GM23338 (cell line): ENCODE data around the gene FBP1. TPM values are rescaled to one million over a fixed set of nuclear protein-coding genes. Genes with fewer than 3 reads are reported as not detected.

Experiments
- ATAC-seq: fragments of 200-7000 bp; cut with Tn5 transposase; 3 replicates; pipeline ENCODE4 v1.9.1; 2020
- DNase-seq: peaks from one replicate; pipeline ENCODE4 v3.0.0-alpha.2; 2015; ENCODE audit warnings: low spot score
- H2AFZ ChIP-seq: fragments of 200-600 bp; sonication (generic); 2 replicates; pipeline ENCODE4 v1.8.0; 2016; ENCODE audit warnings: antibody characterized with exemption, mild to moderate bottlenecking, moderate library complexity
- H3F3A ChIP-seq: fragments of 200-600 bp; sonication (generic); replicated peaks from 2 replicates; pipeline ENCODE4 v1.8.0; 2017; ENCODE audit warnings: antibody characterized with exemption, mixed run types, low read depth
- H3K27ac ChIP-seq: fragments of 200-600 bp; sonication (generic); 2 replicates; pipeline ENCODE4 v1.6.1; 2016; ENCODE audit warnings: low read depth
- H3K27me3 ChIP-seq: fragments of 200-600 bp; sonication (generic); 2 replicates; pipeline ENCODE4 v1.8.0; 2016; ENCODE audit warnings: mild to moderate bottlenecking, mixed run types, moderate library complexity; ENCODE audit not compliant: insufficient read depth
- H3K36me3 ChIP-seq: fragments of 200-600 bp; sonication (generic); 2 replicates; pipeline ENCODE4 v1.8.0; 2016; ENCODE audit warnings: mild to moderate bottlenecking; ENCODE audit not compliant: insufficient read depth
- H3K4me1 ChIP-seq: fragments of 200-600 bp; sonication (generic); 2 replicates; pipeline ENCODE4 v1.8.0; 2016; ENCODE audit warnings: mild to moderate bottlenecking, moderate library complexity; ENCODE audit not compliant: insufficient read depth
- H3K4me2 ChIP-seq: fragments of 200-600 bp; sonication (generic); 2 replicates; pipeline ENCODE4 v1.7.1; 2017; ENCODE audit warnings: mixed run types
- H3K4me3 ChIP-seq: fragments of 200-600 bp; sonication (generic); 2 replicates; pipeline ENCODE4 v1.6.1; 2016; ENCODE audit warnings: mixed run types
- H3K79me2 ChIP-seq: fragments of 200-600 bp; sonication (generic); replicated peaks from 2 replicates; pipeline ENCODE4 v1.8.0; 2017; ENCODE audit warnings: mild to moderate bottlenecking; ENCODE audit not compliant: insufficient read depth
- H3K9me2 ChIP-seq: fragments of 200-600 bp; sonication (generic); 2 replicates; pipeline ENCODE4 v1.8.0; 2017; ENCODE audit not compliant: insufficient read depth
- H4K20me1 ChIP-seq: fragments of 200-600 bp; sonication (generic); replicated peaks from 2 replicates; pipeline ENCODE4 v1.8.0; 2017; ENCODE audit warnings: mild to moderate bottlenecking; ENCODE audit not compliant: insufficient read depth
- H3K27ac Mint-ChIP-seq: 2 replicates; pipeline ENCODE4 v1.8.0; 2020; ENCODE audit warnings: inconsistent platforms, mild to moderate bottlenecking, moderate library complexity, mixed read lengths
- H3K27me3 Mint-ChIP-seq: 3 replicates; pipeline ENCODE4 v1.8.0; 2022; ENCODE audit warnings: low read depth, mild to moderate bottlenecking, moderate library complexity, mixed read lengths, inconsistent platforms; ENCODE audit not compliant: insufficient read depth, poor library complexity
- H3K36me3 Mint-ChIP-seq: 3 replicates; pipeline ENCODE4 v1.8.0; 2021; ENCODE audit warnings: low read depth, mild to moderate bottlenecking, inconsistent platforms, moderate library complexity, mixed read lengths
- H3K4me1 Mint-ChIP-seq: 3 replicates; pipeline ENCODE4 v1.8.0; 2020; ENCODE audit warnings: mild to moderate bottlenecking, inconsistent platforms, mixed read lengths
- H3K4me3 Mint-ChIP-seq: 3 replicates; pipeline ENCODE4 v1.8.0; 2021; ENCODE audit warnings: moderate library complexity, mild to moderate bottlenecking, inconsistent platforms, mixed read lengths
- H3K9me3 Mint-ChIP-seq: 3 replicates; pipeline ENCODE4 v1.8.0; 2020; ENCODE audit warnings: moderate library complexity, mild to moderate bottlenecking, inconsistent platforms, mixed read lengths
- CREB1 ChIP-seq: fragments of 250-450 bp; sonication (Bioruptor Pico); IDR thresholded peaks from 2 replicates; pipeline ENCODE4 v1.5.0; 2020; ENCODE audit warnings: low read depth, mild to moderate bottlenecking, moderate library complexity
- EZH2 ChIP-seq: fragments of 200-600 bp; sonication (generic); IDR thresholded peaks from one replicate; pipeline ENCODE4 v1.8.0; 2017; ENCODE audit warnings: antibody characterized with exemption, mild to moderate bottlenecking, low read depth; ENCODE audit not compliant: unreplicated experiment
- EZH2phosphoT487 ChIP-seq: fragments of 200-600 bp; sonication (generic); IDR thresholded peaks from one replicate; pipeline ENCODE4 v1.8.1; 2018; ENCODE audit warnings: antibody characterized with exemption; ENCODE audit not compliant: unreplicated experiment
- NANOG ChIP-seq: IDR thresholded peaks from 2 replicates; pipeline ENCODE4 v1.6.1; 2016; ENCODE audit warnings: antibody characterized with exemption, borderline replicate concordance
- STAT1 ChIP-seq: IDR thresholded peaks from one replicate; pipeline ENCODE4 v1.6.1; 2016; ENCODE audit warnings: antibody characterized with exemption; ENCODE audit not compliant: unreplicated experiment
- ZNF331 ChIP-seq: fragments of 250-450 bp; sonication (Bioruptor Pico); IDR thresholded peaks from 2 replicates; pipeline ENCODE4 v1.5.0; 2020; ENCODE audit warnings: low read depth, mild to moderate bottlenecking, moderate library complexity
- polyA plus RNA-seq: library from polyadenylated mRNA; unstranded; fragments of >200 nt; fragmentation: Nextera tagmentation; extraction: Ambion mirVana; gene quantifications from 2 replicates; pipeline ENCODE4 v1.2.1, GENCODE V29; 2016
- total RNA-seq: library from RNA; depleted of rRNA; stranded (reverse); fragments of >200 nt; shearing (Covaris generic); gene quantifications from 2 replicates; pipeline ENCODE4 v1.2.3, GENCODE V29; 2014
- TF ChIP-seq, protein P1 (sequence below): IDR thresholded peaks from one replicate; pipeline ENCODE4 v1.6.1; 2018; ENCODE audit warnings: antibody characterized with exemption; ENCODE audit not compliant: unreplicated experiment
- TF ChIP-seq, protein P2 (sequence below): IDR thresholded peaks from 2 replicates; pipeline ENCODE4 v1.6.1; 2016; ENCODE audit warnings: antibody characterized with exemption
- TF ChIP-seq, protein P3 (sequence below): fragments of 250-450 bp; sonication (Bioruptor Pico); IDR thresholded peaks from 2 replicates; pipeline ENCODE4 v1.5.0; 2020; ENCODE audit warnings: mild to moderate bottlenecking, moderate library complexity

The FBP1 gene
- total and polyA plus RNA-seq, 2 experiments from 2014 or later: 3.0 to 3.3 TPM

GRCh38 chr9:94612071-94612470 lies 27.2 kb downstream of the FBP1 start (continued):
- TF ChIP-seq, protein P1, sequence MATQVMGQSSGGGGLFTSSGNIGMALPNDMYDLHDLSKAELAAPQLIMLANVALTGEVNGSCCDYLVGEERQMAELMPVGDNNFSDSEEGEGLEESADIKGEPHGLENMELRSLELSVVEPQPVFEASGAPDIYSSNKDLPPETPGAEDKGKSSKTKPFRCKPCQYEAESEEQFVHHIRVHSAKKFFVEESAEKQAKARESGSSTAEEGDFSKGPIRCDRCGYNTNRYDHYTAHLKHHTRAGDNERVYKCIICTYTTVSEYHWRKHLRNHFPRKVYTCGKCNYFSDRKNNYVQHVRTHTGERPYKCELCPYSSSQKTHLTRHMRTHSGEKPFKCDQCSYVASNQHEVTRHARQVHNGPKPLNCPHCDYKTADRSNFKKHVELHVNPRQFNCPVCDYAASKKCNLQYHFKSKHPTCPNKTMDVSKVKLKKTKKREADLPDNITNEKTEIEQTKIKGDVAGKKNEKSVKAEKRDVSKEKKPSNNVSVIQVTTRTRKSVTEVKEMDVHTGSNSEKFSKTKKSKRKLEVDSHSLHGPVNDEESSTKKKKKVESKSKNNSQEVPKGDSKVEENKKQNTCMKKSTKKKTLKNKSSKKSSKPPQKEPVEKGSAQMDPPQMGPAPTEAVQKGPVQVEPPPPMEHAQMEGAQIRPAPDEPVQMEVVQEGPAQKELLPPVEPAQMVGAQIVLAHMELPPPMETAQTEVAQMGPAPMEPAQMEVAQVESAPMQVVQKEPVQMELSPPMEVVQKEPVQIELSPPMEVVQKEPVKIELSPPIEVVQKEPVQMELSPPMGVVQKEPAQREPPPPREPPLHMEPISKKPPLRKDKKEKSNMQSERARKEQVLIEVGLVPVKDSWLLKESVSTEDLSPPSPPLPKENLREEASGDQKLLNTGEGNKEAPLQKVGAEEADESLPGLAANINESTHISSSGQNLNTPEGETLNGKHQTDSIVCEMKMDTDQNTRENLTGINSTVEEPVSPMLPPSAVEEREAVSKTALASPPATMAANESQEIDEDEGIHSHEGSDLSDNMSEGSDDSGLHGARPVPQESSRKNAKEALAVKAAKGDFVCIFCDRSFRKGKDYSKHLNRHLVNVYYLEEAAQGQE: no peak
- TF ChIP-seq, protein P2, sequence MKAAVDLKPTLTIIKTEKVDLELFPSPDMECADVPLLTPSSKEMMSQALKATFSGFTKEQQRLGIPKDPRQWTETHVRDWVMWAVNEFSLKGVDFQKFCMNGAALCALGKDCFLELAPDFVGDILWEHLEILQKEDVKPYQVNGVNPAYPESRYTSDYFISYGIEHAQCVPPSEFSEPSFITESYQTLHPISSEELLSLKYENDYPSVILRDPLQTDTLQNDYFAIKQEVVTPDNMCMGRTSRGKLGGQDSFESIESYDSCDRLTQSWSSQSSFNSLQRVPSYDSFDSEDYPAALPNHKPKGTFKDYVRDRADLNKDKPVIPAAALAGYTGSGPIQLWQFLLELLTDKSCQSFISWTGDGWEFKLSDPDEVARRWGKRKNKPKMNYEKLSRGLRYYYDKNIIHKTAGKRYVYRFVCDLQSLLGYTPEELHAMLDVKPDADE: no peak

- Histone ChIP-seq H3K4me2 (no peak overlapping the region), H3F3A (no peaks in the 10 kb centered on the region), H3K9me2 (no peaks in the 10 kb centered on the region), H3K79me2 (no peaks in the 10 kb centered on the region), H3K36me3 (no peaks in the 10 kb centered on the region), H3K27me3 (no peaks in the 10 kb centered on the region), H4K20me1 (no peaks in the 10 kb centered on the region), H2AFZ (no peak overlapping the region), H3K27ac (no peak overlapping the region), H3K4me3 (no peak overlapping the region), H3K4me1 (peaks cover 10% of the 10 kb centered on the region; the same call in 1 of the 2 replicates)
- H3K4me1 Mint-ChIP-seq: peaks cover 23% of the 10 kb centered on the region
- ATAC-seq: no peak
- H3K9me3 Mint-ChIP-seq: no peaks in the 10 kb centered on the region
- no peak overlapping the region for H3K27ac Mint-ChIP-seq
- no peak overlapping the region for H3K4me3 Mint-ChIP-seq
- no peak for DNase-seq
- H3K27me3 Mint-ChIP-seq: peaks cover 3% of the 10 kb centered on the region
- H3K36me3 Mint-ChIP-seq: no peaks in the 10 kb centered on the region
- TF ChIP-seq NANOG (no peak), CREB1 (CRISPR knock-in tag) (no peak), STAT1 (no peak), ZNF331 (no peak), EZH2phosphoT487 (no peak), EZH2 (no peak)
- TF ChIP-seq, protein P2: no peak
- TF ChIP-seq, protein P3, sequence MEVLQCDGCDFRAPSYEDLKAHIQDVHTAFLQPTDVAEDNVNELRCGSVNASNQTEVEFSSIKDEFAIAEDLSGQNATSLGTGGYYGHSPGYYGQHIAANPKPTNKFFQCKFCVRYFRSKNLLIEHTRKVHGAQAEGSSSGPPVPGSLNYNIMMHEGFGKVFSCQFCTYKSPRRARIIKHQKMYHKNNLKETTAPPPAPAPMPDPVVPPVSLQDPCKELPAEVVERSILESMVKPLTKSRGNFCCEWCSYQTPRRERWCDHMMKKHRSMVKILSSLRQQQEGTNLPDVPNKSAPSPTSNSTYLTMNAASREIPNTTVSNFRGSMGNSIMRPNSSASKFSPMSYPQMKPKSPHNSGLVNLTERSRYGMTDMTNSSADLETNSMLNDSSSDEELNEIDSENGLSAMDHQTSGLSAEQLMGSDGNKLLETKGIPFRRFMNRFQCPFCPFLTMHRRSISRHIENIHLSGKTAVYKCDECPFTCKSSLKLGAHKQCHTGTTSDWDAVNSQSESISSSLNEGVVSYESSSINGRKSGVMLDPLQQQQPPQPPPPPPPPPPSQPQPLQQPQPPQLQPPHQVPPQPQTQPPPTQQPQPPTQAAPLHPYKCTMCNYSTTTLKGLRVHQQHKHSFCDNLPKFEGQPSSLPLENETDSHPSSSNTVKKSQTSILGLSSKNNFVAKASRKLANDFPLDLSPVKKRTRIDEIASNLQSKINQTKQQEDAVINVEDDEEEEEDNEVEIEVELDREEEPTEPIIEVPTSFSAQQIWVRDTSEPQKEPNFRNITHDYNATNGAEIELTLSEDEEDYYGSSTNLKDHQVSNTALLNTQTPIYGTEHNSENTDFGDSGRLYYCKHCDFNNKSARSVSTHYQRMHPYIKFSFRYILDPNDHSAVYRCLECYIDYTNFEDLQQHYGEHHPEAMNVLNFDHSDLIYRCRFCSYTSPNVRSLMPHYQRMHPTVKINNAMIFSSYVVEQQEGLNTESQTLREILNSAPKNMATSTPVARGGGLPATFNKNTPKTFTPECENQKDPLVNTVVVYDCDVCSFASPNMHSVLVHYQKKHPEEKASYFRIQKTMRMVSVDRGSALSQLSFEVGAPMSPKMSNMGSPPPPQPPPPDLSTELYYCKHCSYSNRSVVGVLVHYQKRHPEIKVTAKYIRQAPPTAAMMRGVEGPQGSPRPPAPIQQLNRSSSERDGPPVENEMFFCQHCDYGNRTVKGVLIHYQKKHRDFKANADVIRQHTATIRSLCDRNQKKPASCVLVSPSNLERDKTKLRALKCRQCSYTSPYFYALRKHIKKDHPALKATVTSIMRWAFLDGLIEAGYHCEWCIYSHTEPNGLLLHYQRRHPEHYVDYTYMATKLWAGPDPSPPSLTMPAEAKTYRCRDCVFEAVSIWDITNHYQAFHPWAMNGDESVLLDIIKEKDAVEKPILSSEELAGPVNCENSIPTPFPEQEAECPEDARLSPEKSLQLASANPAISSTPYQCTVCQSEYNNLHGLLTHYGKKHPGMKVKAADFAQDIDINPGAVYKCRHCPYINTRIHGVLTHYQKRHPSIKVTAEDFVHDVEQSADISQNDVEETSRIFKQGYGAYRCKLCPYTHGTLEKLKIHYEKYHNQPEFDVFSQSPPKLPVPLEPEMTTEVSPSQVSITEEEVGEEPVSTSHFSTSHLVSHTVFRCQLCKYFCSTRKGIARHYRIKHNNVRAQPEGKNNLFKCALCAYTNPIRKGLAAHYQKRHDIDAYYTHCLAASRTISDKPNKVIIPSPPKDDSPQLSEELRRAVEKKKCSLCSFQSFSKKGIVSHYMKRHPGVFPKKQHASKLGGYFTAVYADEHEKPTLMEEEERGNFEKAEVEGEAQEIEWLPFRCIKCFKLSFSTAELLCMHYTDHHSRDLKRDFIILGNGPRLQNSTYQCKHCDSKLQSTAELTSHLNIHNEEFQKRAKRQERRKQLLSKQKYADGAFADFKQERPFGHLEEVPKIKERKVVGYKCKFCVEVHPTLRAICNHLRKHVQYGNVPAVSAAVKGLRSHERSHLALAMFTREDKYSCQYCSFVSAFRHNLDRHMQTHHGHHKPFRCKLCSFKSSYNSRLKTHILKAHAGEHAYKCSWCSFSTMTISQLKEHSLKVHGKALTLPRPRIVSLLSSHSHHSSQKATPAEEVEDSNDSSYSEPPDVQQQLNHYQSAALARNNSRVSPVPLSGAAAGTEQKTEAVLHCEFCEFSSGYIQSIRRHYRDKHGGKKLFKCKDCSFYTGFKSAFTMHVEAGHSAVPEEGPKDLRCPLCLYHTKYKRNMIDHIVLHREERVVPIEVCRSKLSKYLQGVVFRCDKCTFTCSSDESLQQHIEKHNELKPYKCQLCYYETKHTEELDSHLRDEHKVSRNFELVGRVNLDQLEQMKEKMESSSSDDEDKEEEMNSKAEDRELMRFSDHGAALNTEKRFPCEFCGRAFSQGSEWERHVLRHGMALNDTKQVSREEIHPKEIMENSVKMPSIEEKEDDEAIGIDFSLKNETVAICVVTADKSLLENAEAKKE (CRISPR knock-in tag): no peak
- TF ChIP-seq, protein P1: no peak
These were observed 27.7 kb downstream of the FBP1 start for GRCh38 chr9:94611638-94612068.
